HG02588 (cell line): ENCODE results near the gene DPF1.

Experiments used
- ATAC-seq: cut with Tn5 transposase; IDR thresholded peaks from one replicate; pipeline ENCODE4 v1.9.1; 2021; ENCODE audit warnings: mild to moderate bottlenecking, moderate library complexity; ENCODE audit not compliant: unreplicated experiment

DPF1 gene

DNA sequence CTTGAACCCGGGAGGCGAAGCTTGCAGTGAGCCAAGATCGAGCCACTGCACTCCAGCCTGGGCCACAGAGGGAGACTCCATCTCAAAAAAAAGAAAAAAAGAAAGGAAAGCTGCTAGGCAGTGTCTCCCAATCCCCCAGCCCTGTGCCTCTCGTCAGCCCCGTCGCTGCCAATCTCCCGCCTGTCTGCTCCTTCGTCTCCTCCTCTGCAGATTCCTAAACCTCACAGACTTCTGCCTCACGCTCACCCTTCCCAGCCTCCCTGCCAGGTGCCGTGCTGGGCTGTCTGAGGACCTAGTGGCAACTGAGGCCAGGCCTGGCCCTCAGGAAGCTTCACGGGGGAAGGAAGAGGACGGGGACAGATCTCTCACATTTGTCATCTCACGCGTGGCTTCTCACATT is 21.5 kb downstream of the DPF1 start:
- no peak for ATAC-seq

DNA sequence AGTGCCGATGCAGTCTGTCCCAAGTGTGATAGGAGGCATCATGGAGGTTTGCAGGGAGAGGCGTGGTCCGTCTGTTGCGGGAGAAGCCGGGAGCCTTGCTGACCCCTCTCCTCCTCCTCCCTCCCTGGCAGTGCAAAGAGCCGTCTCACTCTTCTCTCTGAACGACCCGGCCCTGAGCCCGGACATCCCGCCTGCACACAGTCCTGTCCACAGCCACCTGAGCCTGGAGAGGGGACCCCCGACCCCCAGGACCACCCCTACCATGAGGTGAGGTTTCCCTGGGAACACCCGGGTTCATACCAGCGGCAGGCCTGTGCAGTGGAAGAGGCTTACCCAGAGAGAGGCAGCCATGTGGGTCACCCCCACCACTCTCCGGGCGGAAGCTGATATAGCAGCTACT is 22.3 kb downstream of the DPF1 start:
- no peak for ATAC-seq

DNA sequence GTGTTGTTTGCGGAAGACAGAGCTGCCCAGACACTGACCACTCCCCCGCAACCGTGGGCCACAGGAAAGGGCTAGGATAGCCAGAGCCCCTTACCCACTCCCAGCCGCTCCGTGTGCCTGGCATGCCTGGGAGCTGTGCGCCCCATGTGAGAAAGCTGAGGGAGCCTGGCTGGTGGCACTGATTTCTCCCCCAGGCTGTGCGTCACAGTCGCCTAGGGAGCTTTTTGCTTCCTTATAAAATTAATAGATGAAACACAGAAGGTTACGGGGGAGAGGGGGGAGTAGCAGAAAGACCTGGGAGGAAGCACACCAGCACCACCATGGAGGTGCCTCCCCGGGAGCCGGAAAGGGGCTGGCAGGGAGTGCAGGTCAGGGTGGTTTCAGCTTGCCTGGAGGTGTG is 24.7 kb downstream of the DPF1 start:
- no peak for ATAC-seq

DNA sequence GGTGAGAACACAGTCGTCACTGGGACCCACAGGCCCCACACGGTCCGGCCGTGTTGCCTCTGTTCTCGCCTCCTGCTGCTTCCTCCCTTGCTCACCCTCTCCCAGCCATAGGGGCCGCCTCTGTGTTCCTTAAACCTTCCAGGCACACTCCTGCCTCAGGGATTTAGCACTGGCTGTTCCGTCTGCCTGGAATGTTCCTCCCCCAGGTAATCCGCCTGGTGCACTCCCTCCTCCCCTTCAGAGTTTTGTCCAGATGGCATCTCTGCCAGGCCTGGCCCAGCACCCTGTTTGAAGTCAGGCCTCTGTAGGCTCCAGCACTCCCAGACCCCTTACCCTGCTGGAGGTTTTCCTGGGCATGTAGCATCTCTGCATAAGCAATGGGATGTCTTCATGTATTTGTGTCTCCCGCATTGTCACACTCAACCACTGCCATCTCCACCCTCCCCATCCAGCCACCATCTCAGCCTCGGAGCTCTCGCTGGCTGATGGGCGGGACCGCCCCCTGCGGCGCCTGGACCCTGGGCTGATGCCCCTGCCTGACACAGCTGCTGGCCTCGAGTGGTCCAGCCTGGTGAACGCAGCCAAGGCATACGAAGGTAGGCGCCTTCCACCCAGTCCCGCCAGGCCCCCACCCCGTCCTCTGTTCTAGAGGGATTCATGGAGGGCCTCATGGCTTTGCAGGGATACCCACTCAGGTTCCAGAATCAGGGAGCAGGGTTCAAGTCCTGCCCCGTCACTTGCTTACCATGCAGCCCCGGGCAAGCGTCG is 25.9 kb downstream of the DPF1 start:
- no peak for ATAC-seq

DNA sequence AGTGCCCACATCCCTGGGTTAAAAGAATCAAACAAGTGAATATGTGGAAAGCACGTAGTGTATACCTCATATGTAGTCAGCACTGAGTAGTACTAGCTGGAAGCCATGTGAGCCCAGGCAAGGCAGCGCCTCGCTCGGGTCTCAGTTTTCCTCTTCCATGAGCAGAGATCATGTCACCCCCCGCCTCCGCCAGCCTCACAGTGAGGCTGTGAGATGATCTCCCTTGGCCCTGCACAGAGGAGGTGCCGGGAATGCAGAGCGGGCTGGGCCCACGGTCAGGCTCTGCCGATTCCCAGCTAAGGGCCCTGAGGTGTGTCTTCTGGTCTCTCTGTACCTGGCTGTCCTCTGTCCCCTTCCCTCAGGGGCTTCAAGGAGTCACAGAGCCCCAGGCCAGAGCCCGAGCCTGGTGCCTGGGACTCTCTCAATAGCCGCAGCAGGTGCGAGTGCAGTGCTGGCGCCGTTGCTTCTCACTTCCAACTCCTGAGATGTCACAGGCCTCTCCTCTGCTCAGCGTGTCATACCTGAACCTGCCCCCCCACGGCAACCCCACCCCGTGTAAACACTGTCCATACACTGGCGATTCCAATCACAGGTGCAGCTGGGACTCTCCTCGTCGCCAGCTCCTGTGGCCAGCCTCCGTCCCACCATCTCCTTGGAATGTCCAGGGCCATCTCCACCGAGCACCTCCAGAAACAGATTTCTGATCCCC is 26.9 kb downstream of the DPF1 start:
- ATAC-seq, result no peak

DNA sequence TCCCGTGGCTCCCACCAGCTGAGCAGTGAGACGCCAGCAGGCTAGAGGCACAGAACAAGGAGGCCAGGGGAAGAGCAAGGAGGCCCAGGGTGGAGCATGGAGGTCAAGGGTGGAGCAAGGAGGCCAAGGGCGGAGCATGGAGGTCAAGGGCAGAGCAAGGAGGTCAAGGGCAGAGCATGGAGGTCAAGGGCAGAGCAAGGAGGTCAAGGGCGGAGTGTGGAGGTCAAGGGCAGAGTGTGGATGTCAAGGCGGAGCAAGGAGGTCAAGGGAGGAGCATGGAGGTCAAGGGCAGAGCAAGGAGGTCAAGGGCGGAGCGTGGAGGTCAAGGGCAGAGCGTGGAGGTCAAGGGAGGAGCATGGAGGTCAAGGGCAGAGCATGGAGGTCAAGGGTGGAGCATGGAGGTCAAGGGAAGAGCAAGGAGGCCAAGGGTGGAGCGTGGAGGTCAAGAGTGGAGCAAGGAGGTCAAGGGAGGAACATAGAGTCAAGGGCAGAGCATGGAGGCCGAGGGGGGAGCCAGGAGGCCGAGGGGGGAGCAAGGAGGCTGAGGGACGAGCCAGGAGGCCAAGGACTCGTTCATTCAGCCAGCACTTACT is 27.7 kb downstream of the DPF1 start:
- no peak for ATAC-seq

DNA sequence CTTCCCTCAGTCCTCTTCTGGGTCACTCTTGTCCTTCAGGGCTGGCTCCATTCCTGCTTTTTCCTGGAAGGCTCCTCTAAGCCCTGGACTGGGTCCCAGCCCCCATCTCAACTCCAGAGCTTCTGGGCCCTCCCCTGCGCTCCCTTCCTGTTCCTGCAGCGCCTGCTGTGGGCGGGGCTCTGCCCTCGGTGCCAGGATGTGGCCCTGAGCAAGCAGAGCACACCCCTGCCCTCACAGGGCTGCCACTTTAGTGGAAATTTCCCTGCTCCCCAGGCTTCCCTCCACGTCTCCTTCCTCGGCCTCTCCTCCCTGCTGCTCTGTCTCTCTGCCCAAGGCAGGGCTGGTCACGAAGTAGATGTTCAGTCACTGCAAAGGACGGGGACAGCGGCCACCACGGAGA is 28.8 kb downstream of the DPF1 start:
- ATAC-seq, result no peak

DNA sequence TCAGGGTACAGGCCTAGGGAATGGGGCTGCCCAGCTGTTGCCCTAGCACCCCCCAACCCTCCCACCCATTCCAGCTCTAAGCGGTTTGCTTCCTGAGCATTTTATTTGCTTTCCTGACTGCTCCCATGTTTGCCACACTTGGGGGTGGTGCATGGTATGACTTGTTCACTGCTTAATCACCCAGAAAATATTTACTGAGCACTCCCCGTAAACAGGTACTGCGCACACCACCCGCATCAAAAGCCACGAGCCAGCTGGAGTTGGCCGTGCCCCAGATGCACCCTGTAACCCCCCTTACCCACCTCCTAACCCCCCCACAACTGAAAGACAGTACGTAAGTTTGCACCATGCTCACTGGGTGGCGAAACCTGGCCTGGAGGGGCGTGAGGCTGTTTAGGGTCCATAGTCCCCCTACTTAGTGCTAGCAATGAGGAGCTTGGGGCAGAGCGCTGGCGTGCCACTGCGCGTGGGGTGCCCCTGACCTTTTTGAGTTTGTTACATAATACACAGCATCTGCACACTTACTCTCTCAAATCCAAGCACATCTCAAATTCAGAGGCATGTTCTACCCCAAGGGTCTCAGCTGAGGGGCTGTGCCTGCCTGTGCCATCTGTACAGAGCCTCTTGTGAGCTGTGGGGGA is 29.8 kb downstream of the DPF1 start:
- no peak for ATAC-seq

DNA sequence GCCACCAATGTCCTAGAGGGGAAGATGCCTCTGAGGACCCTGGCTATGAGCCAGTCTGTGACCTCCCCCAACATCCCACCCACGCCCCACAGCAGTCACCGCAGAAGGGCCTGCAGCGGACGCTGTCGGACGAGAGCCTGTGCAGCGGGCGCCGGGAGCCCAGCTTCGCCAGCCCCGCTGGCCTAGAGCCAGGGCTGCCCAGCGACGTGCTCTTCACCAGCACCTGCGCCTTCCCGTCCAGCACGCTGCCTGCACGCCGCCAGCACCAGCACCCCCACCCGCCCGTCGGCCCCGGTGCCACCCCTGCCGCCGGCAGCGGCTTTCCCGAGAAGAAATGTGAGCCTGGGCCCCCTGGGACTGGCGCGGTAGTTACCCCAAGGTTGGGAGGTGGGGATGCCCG is 30.6 kb downstream of the DPF1 start:
- no peak for ATAC-seq

DNA sequence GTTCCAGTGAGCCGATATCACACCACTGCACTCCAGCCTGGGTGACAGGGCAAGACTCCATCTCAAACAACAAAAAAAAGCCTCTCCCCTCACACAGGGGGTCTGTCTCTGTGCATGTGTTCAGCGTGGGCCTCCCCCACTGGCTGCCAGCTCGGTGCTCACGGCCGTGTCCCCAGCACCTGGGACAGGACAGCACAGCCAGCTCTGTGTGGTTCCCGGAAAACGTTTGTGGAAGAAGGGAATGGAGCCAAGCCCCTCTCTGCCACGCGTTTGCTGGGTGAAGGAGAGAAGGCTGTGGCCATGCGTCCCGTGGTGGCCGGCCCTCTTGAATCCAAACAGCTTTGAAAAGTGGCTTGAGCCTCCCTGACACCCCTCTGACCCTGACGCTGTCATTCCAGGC is 32.3 kb downstream of the DPF1 start:
- ATAC-seq, result no peak

DNA sequence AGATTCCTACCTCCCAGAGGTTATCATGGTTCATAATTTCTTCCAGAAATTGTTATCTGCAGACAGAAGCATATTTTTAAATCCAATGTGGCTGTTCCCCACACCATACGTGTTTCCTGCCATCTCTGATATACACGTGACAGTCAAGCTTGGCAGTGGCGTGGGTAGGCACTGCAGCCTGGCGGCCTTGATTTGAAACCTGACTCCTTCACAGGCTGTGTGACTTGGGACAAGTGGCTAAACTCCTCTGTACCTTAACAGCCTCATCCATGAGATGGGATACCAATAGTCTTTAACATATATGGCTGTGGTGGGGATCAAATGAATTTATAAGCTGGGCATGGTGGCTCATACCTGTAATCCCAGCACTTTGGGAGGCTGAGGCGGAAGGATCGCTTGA is 33.2 kb downstream of the DPF1 start:
- no peak for ATAC-seq

DNA sequence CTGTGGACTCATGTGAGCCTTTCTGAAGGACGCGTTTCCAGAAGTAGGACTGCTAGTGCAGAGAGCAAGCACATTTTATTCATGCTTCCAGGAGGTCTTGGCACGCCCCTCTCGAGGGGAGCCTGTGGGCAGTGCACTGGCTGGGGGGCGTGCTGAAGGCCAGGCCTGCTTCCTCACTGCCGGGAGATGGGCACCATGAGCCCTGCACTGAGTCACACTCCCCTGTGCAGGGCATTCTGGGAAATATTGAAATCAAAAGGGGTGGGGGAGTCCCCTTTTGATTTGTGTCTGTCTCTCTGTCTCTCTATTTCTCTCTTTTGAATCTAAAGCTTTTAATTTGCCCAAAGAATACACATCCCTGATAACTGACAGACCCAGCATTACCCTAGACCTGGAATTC is 34.0 kb downstream of the DPF1 start:
- no peak for ATAC-seq

DNA sequence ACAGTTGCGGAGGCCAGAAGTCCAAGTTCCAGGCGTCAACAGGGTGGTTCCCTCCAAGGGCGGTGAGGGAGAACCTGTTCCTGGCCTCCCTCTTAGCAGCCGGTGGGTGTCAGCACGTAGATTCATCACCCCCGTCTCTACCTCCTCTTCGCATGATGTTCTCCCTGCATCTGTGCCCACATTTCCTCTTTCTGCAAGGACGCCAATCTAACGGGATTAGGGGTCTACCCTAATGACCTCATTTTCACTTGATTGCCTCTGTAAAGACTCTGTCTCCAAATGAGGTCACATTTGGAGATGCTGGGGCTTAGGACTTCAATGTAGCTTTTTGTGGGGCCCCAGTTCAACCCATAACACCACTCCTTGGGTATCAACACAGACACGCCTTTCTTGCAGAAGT is 38.5 kb downstream of the DPF1 start:
- ATAC-seq, result no peak

DNA sequence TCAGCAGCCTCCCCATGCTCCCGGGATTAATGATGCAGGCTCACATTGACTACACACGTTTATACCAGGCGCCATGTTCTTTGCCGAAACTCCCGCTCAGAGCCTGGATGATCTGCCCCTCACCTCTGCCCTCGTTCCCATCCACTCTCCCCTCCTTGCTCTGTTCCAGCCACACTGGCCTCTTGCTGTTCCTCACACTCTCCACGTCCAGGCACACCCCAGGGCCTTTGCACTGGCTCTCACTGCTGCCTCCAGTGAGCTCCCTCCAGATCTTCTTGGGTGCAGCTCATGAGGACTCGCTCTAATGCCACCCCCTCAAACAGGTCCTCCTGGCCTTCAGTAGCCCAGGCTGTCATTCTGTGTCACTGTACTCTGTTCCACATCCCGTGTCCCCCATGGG is 39.2 kb downstream of the DPF1 start:
- no peak for ATAC-seq

DNA sequence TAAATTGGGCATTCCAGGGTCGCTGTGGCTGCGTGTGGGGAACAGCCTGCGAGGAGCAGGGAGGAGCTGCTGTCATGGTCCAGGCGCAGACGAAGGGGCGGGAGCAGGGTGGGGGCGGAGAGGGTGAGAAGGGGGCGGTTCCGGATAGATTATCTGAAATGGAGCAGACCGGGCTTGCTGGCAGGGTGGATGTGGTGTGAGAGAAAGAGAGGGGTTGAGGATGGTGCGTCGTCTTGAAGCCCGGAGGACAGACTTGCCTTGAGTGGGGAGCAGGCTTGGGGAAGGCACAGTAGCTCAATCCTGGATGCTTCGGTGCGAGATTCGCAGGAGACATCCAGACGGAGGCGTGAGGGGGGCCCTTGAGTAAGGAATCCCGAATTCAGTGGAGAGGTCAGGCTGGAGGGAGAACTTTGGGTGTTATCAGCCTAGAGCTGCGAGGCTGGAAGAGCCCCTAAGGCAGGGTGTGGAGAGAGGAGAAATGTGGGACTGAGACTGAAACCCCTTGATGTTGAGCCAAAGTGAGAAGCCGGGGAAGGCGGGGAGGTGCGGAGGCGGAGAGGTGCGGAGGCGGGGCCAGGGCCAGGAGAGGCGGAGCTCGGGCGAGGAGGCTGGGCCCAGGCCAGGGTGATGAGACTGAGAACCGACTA is 40.6 kb downstream of the DPF1 start:
- ATAC-seq, result no peak

DNA sequence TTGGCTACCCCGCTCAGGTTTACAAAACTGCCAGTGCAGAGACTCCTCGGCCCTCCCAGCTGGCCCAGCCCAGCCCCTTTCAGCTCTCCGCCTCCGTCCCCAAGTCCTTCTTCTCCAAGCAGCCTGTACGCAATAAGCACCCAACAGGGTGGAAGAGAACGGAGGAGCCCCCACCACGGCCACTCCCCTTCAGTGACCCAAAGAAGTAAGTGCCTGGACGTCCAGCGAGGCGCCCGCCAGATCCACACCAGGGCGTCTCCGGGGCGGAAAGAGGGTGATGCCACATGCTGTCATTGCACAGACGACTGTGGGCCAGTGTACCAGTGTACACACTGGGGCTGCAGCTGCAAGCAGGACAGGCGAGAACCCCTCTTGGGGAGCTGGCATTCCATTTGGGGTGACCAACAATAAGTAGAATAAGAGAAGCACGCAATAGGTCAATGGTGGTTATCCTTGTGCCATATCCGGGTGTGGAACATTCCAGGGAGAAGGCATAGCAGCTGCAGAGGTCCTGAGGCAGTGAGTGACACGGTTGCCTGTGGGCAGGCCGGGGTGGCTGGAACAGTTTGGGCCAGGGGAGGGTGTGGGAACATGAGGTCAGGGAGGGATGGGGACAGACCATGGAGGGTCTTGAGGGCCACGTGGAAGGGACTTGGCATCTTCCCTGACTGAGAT is 41.3 kb downstream of the DPF1 start:
- no peak for ATAC-seq

DNA sequence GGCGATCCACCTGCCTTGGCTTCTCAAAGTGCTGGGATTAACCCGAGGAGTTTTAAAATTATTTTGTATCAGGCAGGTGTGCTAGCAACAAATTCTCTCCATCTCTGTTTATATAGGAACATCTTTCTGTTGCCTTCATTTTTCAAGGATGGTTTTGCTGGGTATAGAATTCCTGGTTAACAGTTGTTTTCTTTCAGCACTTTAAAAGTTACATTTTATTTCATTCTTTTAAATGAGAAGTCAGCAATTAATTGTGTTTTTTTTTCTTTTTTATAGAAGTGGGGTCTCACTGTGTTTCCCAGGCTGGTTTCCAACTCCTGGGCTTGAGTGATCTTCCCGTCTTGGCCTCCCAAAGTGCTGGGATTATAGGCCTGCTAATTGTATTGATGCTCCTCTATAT is 44.0 kb downstream of the DPF1 start:
- no peak for ATAC-seq

DNA sequence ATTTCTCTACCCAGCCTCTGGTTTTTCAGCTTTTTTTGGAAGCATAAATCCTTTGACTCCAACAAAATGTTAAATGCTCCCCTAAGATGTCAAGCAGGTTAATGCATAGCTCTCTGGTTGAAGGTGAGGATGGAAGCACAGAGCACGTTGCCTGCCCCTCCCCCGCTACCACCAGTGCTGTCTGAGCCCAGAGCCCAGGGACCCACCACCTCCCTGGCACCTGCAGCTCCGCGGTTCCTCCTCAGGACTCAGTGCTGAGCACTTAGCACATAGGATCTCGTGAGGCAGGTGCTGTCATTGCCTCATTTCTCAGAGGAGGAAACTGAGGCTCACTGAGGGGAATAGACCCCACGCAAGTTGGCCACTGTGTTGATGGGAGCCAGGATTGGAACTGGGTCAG is 48.6 kb downstream of the DPF1 start:
- ATAC-seq, result no peak

DNA sequence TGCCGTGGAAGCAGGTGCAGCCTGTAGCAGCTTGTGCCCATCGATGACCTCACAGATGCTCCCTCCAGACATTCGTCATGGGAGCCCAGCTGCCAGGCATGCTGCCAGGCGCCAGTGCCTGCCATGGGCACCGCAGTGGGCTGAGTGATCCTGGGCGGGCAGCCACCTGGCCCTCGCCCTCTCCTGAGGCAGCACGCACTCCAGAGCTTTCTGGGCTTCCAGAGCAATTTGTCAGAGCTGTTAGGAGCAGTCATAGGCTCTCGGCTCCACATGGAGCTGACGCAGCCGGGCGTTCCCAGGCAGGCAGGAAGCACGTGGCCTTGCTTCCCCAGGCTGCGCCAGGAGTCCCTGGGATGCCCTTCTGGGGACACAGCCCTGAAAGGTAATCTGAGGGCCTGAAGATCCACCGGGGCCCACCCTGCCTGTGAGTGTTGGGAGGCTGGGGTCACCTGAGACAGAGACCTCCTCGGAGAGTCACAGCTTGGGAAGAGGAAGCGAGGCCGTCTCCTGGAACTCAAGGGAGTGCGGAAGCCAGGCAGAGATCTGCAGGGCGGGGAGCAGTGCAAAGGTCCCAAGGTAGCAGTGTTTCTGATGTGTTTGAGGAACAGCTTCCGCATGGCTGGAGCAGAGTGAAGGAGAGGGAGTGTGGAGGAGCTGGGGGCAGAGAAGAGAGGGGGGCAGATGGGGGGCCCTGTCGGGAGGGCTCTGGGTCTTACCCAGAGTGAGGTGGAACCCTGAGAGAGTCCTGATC is 50.6 kb downstream of the DPF1 start:
- no peak for ATAC-seq

DNA sequence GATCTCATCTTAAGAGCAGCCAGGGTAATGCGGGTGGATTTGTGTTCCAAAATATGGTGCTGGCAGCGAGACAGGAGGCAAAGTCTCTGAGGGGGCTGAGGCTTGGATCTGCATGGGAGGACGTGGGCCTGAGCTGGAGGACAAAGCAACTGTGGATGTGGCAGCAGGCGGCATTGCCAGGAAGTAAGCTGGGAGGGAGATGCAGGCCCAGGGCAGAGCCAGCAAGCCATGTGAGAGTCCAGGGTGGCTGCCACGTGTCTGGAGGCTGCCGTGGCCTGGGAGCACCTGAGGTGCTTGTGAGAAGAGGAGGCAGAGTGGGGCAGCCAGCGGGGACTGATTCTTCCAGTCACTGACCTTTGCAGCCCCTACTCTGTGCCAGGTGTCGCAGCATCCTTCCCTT is 52.0 kb downstream of the DPF1 start:
- ATAC-seq, result no peak
